PC-3 (cell line): ENCODE measurements around the gene LHFPL3.

Source experiments
- EZH2 ChIP-seq: fragments of 300-600 bp; sonication (generic); IDR thresholded peaks from one replicate; pipeline ENCODE4 v1.6.1; 2017; ENCODE audit warnings: antibody characterized with exemption, mild to moderate bottlenecking, low read length; ENCODE audit not compliant: unreplicated experiment
- EZH2phosphoT487 ChIP-seq: fragments of 300-600 bp; sonication (generic); IDR thresholded peaks from 2 replicates; pipeline ENCODE4 v1.6.1; 2018; ENCODE audit warnings: mild to moderate bottlenecking, antibody characterized with exemption, low read length, borderline replicate concordance
- TF ChIP-seq, protein P1 (sequence below): fragments of 300-600 bp; sonication (generic); conservative IDR thresholded peaks from 2 replicates; pipeline ENCODE4 v1.5.1; 2017; ENCODE audit warnings: antibody characterized with exemption, low read depth, mild to moderate bottlenecking, low read length

DNA sequence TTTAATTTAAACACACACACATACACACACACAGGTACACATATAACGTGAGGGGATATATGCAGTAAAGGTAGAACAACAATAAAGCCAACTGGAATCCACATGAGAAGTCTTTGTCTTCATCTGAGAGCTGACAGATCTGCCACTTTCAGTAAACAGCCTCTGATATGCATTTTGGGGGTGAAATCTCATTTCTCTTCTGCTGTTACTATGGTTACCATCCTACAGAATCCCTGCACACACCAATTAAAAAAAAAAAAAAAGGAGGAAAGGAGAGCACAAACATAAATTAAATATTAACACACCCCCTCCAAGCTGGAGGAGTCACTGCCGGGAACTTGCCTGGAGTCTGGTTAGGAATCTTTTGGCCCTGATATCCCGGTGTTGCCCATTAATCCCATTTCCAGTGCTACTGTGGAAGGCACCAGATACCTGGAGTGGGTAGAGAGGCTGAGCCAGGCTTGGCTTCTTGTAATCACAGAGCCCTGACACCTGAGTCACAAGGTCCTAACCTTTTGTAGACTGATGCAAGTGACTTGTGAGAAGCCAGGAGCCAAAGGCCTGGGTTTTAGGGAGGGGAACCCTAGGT lies 169.1 kb downstream of the LHFPL3 start:
- TF ChIP-seq, protein P1, sequence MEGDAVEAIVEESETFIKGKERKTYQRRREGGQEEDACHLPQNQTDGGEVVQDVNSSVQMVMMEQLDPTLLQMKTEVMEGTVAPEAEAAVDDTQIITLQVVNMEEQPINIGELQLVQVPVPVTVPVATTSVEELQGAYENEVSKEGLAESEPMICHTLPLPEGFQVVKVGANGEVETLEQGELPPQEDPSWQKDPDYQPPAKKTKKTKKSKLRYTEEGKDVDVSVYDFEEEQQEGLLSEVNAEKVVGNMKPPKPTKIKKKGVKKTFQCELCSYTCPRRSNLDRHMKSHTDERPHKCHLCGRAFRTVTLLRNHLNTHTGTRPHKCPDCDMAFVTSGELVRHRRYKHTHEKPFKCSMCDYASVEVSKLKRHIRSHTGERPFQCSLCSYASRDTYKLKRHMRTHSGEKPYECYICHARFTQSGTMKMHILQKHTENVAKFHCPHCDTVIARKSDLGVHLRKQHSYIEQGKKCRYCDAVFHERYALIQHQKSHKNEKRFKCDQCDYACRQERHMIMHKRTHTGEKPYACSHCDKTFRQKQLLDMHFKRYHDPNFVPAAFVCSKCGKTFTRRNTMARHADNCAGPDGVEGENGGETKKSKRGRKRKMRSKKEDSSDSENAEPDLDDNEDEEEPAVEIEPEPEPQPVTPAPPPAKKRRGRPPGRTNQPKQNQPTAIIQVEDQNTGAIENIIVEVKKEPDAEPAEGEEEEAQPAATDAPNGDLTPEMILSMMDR, result no peak
- TF ChIP-seq EZH2phosphoT487 (no peak), EZH2 (no peak)
